22Rv1 (cell line): ENCODE results near the gene KIF6.

Experiments
- CTCF ChIP-seq: fragments of 450-650 bp; IDR thresholded peaks from 2 replicates; pipeline ENCODE4 v1.5.1; 2017; ENCODE audit warnings: mild to moderate bottlenecking
- ZFX ChIP-seq: fragments of 450-650 bp; IDR thresholded peaks from 2 replicates; pipeline ENCODE4 v1.6.1; 2017; ENCODE audit warnings: antibody characterized with exemption, borderline replicate concordance

- no peak for TF ChIP-seq CTCF
- TF ChIP-seq ZFX: no peak
Measured at GRCh38 chr6:39328066-39328465, 397.1 kb downstream of the KIF6 start.
